HepG2 (cell line): ENCODE data around the gene IKZF3. TPM values are rescaled to one million over a fixed set of nuclear protein-coding genes. Genes with fewer than 3 reads are reported as not detected.
A peak's percentile ranks its signal among the peaks of the same experiment; 100 is the strongest.

Experiments
- ATF5 ChIP-seq: sonication (generic); formaldehyde crosslinking; IDR thresholded peaks from 2 replicates; pipeline ENCODE4 v1.4.0; 2020; ENCODE audit warnings: mild to moderate bottlenecking, low read depth, missing genetic modification reagents
- CBX2 ChIP-seq, 2 experiments: fragments of 200-600 bp in 1 of 2; sonication (generic); formaldehyde crosslinking in 1 of 2; IDR thresholded peaks; 2 replicates each; pipeline versions ENCODE4 v1.7.0 to v1.8.1; 2018 to 2022; ENCODE audit warnings: low read depth in 2 of 2, low read length in 1 of 2, mild to moderate bottlenecking in 1 of 2, missing genetic modification reagents in 1 of 2
- E2F2 ChIP-seq: sonication (generic); formaldehyde crosslinking; IDR thresholded peaks from 2 replicates; pipeline ENCODE4 v1.4.0; 2020; ENCODE audit warnings: missing genetic modification reagents, borderline replicate concordance
- ELF4 ChIP-seq: sonication (generic); formaldehyde crosslinking; IDR thresholded peaks from 2 replicates; pipeline ENCODE4 v1.5.0; 2020; ENCODE audit warnings: missing genetic modification reagents, mild to moderate bottlenecking, moderate library complexity, borderline replicate concordance
- FOXO1 ChIP-seq: sonication (generic); formaldehyde crosslinking; IDR thresholded peaks from 2 replicates; pipeline ENCODE4 v1.4.0; 2020; ENCODE audit warnings: missing genetic modification reagents
- IKZF5 ChIP-seq: IDR thresholded peaks from 2 replicates; pipeline ENCODE4 v1.6.1; 2018; ENCODE audit warnings: missing genetic modification reagents, mild to moderate bottlenecking, missing compliant biosample characterization
- MEIS1 ChIP-seq: sonication (generic); formaldehyde crosslinking; IDR thresholded peaks from 2 replicates; pipeline ENCODE4 v1.9.0; 2021; ENCODE audit warnings: mild to moderate bottlenecking, missing genetic modification reagents, moderate library complexity, borderline replicate concordance
- NBN ChIP-seq: fragments of 450-650 bp; conservative IDR thresholded peaks from 2 replicates; pipeline ENCODE4 v1.6.1; 2017
- NFKB2 ChIP-seq: sonication (generic); formaldehyde crosslinking; IDR thresholded peaks from 2 replicates; pipeline ENCODE4 v1.4.0; 2020; ENCODE audit warnings: missing genetic modification reagents, borderline replicate concordance
- NPAS2 ChIP-seq: sonication (generic); formaldehyde crosslinking; IDR thresholded peaks from 2 replicates; pipeline ENCODE4 v1.8.0; 2022; ENCODE audit warnings: mild to moderate bottlenecking, missing genetic modification reagents, borderline replicate concordance
- RFXAP ChIP-seq: sonication (generic); formaldehyde crosslinking; IDR thresholded peaks from 2 replicates; pipeline ENCODE4 v1.4.0; 2020; ENCODE audit warnings: missing genetic modification reagents, borderline replicate concordance
- SAFB2 ChIP-seq: sonication (generic); formaldehyde crosslinking; IDR thresholded peaks from 2 replicates; pipeline ENCODE4 v1.5.1; 2020; ENCODE audit warnings: missing genetic modification reagents, low read depth, mild to moderate bottlenecking, borderline replicate concordance
- SNAPC2 ChIP-seq: sonication (generic); formaldehyde crosslinking; IDR thresholded peaks from 2 replicates; pipeline ENCODE4 v1.8.1; 2022; ENCODE audit warnings: mild to moderate bottlenecking, missing genetic modification reagents
- STAG1 ChIP-seq: sonication (generic); formaldehyde crosslinking; IDR thresholded peaks from 2 replicates; pipeline ENCODE4 v1.4.0; 2020; ENCODE audit warnings: missing genetic modification reagents
- XBP1 ChIP-seq: sonication (generic); formaldehyde crosslinking; IDR thresholded peaks from 2 replicates; pipeline ENCODE4 v1.5.0; 2020; ENCODE audit warnings: missing genetic modification reagents
- ZNF276 ChIP-seq: sonication (generic); formaldehyde crosslinking; IDR thresholded peaks from 2 replicates; pipeline ENCODE4 v1.4.0; 2020; ENCODE audit warnings: mild to moderate bottlenecking, low read depth, missing genetic modification reagents
- ZNF337 ChIP-seq: sonication (generic); formaldehyde crosslinking; IDR thresholded peaks from 2 replicates; pipeline ENCODE4 v1.5.1; 2020; ENCODE audit warnings: missing genetic modification reagents, low read depth, mild to moderate bottlenecking, borderline replicate concordance
- ZNF768 ChIP-seq: sonication (generic); formaldehyde crosslinking; IDR thresholded peaks from 2 replicates; pipeline ENCODE4 v1.4.0; 2020; ENCODE audit warnings: missing genetic modification reagents
- ZNF790 ChIP-seq: sonication (generic); formaldehyde crosslinking; IDR thresholded peaks from 2 replicates; pipeline ENCODE4 v1.8.0; 2022; ENCODE audit warnings: missing genetic modification reagents, mild to moderate bottlenecking, borderline replicate concordance
- polyA plus RNA-seq, 8 experiments: library from polyadenylated mRNA; depleted of rRNA in 3 of 8; stranded (reverse) in 7 of 8; unstranded in 1 of 8; fragments of >200 nt; fragmentation: Illumina TruSeq in 4 of 8; extraction: Trizol in 4 of 8; gene quantifications; 2 replicates each; pipeline versions ENCODE4 v1.2.1 to v1.2.3, GENCODE V29; 2011 to 2016; ENCODE audit warnings: low read depth in 4 of 8, missing spikeins in 1 of 8, mixed read lengths in 1 of 8; ENCODE audit not compliant: insufficient read depth in 1 of 8
- total RNA-seq, 5 experiments: library from RNA; depleted of rRNA; stranded (reverse); fragments of >200 nt; fragmentation: Illumina TruSeq; extraction: Trizol; gene quantifications; 2 replicates each; pipeline ENCODE4 v1.2.3, GENCODE V29; 2016; ENCODE audit warnings: low read depth in 1 of 5
- TF ChIP-seq, protein P1 (sequence below): sonication (generic); formaldehyde crosslinking; IDR thresholded peaks from 2 replicates; pipeline ENCODE4 v1.4.0; 2020; ENCODE audit warnings: missing genetic modification reagents, mild to moderate bottlenecking, borderline replicate concordance

The IKZF3 gene
- total and polyA plus RNA-seq, 2 of the 13 experiments (the other 11 are each of a cell fraction or from before 2014, with no cell fraction given): not detected

DNA sequence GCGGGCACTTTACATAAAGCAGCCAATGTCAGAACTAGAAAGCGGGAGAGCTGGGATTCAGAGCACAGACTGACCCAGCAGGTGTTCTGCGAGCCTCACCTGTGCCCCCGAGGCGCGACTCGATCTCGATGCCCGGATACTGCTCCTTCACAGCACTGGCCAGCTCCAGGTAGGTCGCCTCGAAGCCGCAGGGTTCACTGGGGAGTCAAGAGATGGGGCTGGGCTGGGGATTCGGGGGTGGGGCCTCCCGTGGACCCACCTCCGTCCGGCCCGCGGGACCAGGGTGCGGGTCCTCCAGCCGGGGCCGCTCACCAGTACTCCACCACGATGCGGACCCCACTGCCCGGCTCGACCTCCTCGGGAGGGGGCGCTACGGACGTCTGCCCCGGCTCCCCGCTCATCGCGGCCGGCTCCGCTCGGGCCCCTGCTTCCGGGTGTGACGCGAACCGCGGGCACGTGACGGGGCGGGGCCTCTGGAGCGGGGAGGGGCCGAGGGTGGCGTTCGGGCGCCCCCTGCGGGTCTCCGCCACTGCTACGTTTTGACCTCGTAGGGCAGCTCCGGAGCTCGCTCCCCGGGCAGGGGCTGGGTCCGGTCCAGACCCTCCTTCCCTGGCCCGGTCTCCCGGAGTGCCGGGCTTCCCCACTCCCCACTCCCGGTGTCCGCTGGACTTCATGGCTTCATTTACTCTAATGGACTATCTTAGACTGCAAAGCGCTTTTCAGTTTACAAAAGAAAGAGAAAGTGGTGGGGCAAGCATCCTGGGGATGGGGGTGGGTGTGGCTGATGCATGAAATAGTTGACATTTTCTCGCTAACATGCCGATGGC is 133.8 kb downstream of the IKZF3 start, which contains the start of gene MIEN1 (continued):
- peak; percentile 90 for TF ChIP-seq RFXAP (CRISPR knock-in tag)
- TF ChIP-seq MEIS1 (CRISPR knock-in tag): peak; percentile 96; the same call in 1 of the 2 replicates
- peak; percentile 83 for TF ChIP-seq ZNF768 (CRISPR knock-in tag)
- TF ChIP-seq NPAS2: 0 out of 2 replicates have a peak, but pooled peaks have one; percentile 68
- TF ChIP-seq ZNF337 (CRISPR knock-in tag): peak; percentile 93
- TF ChIP-seq CBX2 (IDR thresholded peaks at IDR 0.05; ENCODE audit: low read depth, low read length): no peak
- TF ChIP-seq CBX2 (CRISPR knock-in tag; IDR thresholded peaks at IDR 0.05; ENCODE audit: low read depth): no peak
- no peak for TF ChIP-seq ATF5 (CRISPR knock-in tag)
- TF ChIP-seq IKZF5: peak; percentile 73
- TF ChIP-seq SNAPC2 (CRISPR knock-in tag): peak; percentile 86
- TF ChIP-seq STAG1: peak; percentile 83
- peak; percentile 85; the same call in 1 of the 2 replicates for TF ChIP-seq SAFB2 (CRISPR knock-in tag)
- peak; percentile 78; the same call in 1 of the 2 replicates for TF ChIP-seq FOXO1 (CRISPR knock-in tag)
- peak; percentile 74; the same call in 1 of the 2 replicates for TF ChIP-seq ZNF790 (CRISPR knock-in tag)
- TF ChIP-seq, protein P1, sequence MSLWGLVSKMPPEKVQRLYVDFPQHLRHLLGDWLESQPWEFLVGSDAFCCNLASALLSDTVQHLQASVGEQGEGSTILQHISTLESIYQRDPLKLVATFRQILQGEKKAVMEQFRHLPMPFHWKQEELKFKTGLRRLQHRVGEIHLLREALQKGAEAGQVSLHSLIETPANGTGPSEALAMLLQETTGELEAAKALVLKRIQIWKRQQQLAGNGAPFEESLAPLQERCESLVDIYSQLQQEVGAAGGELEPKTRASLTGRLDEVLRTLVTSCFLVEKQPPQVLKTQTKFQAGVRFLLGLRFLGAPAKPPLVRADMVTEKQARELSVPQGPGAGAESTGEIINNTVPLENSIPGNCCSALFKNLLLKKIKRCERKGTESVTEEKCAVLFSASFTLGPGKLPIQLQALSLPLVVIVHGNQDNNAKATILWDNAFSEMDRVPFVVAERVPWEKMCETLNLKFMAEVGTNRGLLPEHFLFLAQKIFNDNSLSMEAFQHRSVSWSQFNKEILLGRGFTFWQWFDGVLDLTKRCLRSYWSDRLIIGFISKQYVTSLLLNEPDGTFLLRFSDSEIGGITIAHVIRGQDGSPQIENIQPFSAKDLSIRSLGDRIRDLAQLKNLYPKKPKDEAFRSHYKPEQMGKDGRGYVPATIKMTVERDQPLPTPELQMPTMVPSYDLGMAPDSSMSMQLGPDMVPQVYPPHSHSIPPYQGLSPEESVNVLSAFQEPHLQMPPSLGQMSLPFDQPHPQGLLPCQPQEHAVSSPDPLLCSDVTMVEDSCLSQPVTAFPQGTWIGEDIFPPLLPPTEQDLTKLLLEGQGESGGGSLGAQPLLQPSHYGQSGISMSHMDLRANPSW (CRISPR knock-in tag): peak; percentile 82; the same call in 1 of the 2 replicates
- TF ChIP-seq NFKB2: peak; percentile 79; the same call in 1 of the 2 replicates
- peak; percentile 94 for TF ChIP-seq ELF4 (CRISPR knock-in tag)
- no peak for TF ChIP-seq NBN
- no peak; the same call in 1 of the 2 replicates for TF ChIP-seq ZNF276 (CRISPR knock-in tag)
- no peak for TF ChIP-seq E2F2 (CRISPR knock-in tag)
- TF ChIP-seq XBP1 (CRISPR knock-in tag): no peak
